GM23338 (cell line): ENCODE data around the gene TULP4. TPM values are rescaled to one million over a fixed set of nuclear protein-coding genes. Genes with fewer than 3 reads are reported as not detected.

Experiments used
- ATAC-seq: fragments of 200-7000 bp; cut with Tn5 transposase; 3 replicates; pipeline ENCODE4 v1.9.1; 2020
- DNase-seq: peaks from one replicate; pipeline ENCODE4 v3.0.0-alpha.2; 2015; ENCODE audit warnings: low spot score
- H2AFZ ChIP-seq: fragments of 200-600 bp; sonication (generic); 2 replicates; pipeline ENCODE4 v1.8.0; 2016; ENCODE audit warnings: antibody characterized with exemption, mild to moderate bottlenecking, moderate library complexity
- H3F3A ChIP-seq: fragments of 200-600 bp; sonication (generic); replicated peaks from 2 replicates; pipeline ENCODE4 v1.8.0; 2017; ENCODE audit warnings: antibody characterized with exemption, mixed run types, low read depth
- H3K27ac ChIP-seq: fragments of 200-600 bp; sonication (generic); 2 replicates; pipeline ENCODE4 v1.6.1; 2016; ENCODE audit warnings: low read depth
- H3K27me3 ChIP-seq: fragments of 200-600 bp; sonication (generic); 2 replicates; pipeline ENCODE4 v1.8.0; 2016; ENCODE audit warnings: mild to moderate bottlenecking, mixed run types, moderate library complexity; ENCODE audit not compliant: insufficient read depth
- H3K36me3 ChIP-seq: fragments of 200-600 bp; sonication (generic); 2 replicates; pipeline ENCODE4 v1.8.0; 2016; ENCODE audit warnings: mild to moderate bottlenecking; ENCODE audit not compliant: insufficient read depth
- H3K4me1 ChIP-seq: fragments of 200-600 bp; sonication (generic); 2 replicates; pipeline ENCODE4 v1.8.0; 2016; ENCODE audit warnings: mild to moderate bottlenecking, moderate library complexity; ENCODE audit not compliant: insufficient read depth
- H3K4me2 ChIP-seq: fragments of 200-600 bp; sonication (generic); 2 replicates; pipeline ENCODE4 v1.7.1; 2017; ENCODE audit warnings: mixed run types
- H3K4me3 ChIP-seq: fragments of 200-600 bp; sonication (generic); 2 replicates; pipeline ENCODE4 v1.6.1; 2016; ENCODE audit warnings: mixed run types
- H3K79me2 ChIP-seq: fragments of 200-600 bp; sonication (generic); replicated peaks from 2 replicates; pipeline ENCODE4 v1.8.0; 2017; ENCODE audit warnings: mild to moderate bottlenecking; ENCODE audit not compliant: insufficient read depth
- H3K9me2 ChIP-seq: fragments of 200-600 bp; sonication (generic); 2 replicates; pipeline ENCODE4 v1.8.0; 2017; ENCODE audit not compliant: insufficient read depth
- H4K20me1 ChIP-seq: fragments of 200-600 bp; sonication (generic); replicated peaks from 2 replicates; pipeline ENCODE4 v1.8.0; 2017; ENCODE audit warnings: mild to moderate bottlenecking; ENCODE audit not compliant: insufficient read depth
- H3K27ac Mint-ChIP-seq: 2 replicates; pipeline ENCODE4 v1.8.0; 2020; ENCODE audit warnings: inconsistent platforms, mild to moderate bottlenecking, moderate library complexity, mixed read lengths
- H3K27me3 Mint-ChIP-seq: 3 replicates; pipeline ENCODE4 v1.8.0; 2022; ENCODE audit warnings: low read depth, mild to moderate bottlenecking, moderate library complexity, mixed read lengths, inconsistent platforms; ENCODE audit not compliant: insufficient read depth, poor library complexity
- H3K36me3 Mint-ChIP-seq: 3 replicates; pipeline ENCODE4 v1.8.0; 2021; ENCODE audit warnings: low read depth, mild to moderate bottlenecking, inconsistent platforms, moderate library complexity, mixed read lengths
- H3K4me1 Mint-ChIP-seq: 3 replicates; pipeline ENCODE4 v1.8.0; 2020; ENCODE audit warnings: mild to moderate bottlenecking, inconsistent platforms, mixed read lengths
- H3K4me3 Mint-ChIP-seq: 3 replicates; pipeline ENCODE4 v1.8.0; 2021; ENCODE audit warnings: moderate library complexity, mild to moderate bottlenecking, inconsistent platforms, mixed read lengths
- H3K9me3 Mint-ChIP-seq: 3 replicates; pipeline ENCODE4 v1.8.0; 2020; ENCODE audit warnings: moderate library complexity, mild to moderate bottlenecking, inconsistent platforms, mixed read lengths
- CREB1 ChIP-seq: fragments of 250-450 bp; sonication (Bioruptor Pico); IDR thresholded peaks from 2 replicates; pipeline ENCODE4 v1.5.0; 2020; ENCODE audit warnings: low read depth, mild to moderate bottlenecking, moderate library complexity
- EZH2phosphoT487 ChIP-seq: fragments of 200-600 bp; sonication (generic); IDR thresholded peaks from one replicate; pipeline ENCODE4 v1.8.1; 2018; ENCODE audit warnings: antibody characterized with exemption; ENCODE audit not compliant: unreplicated experiment
- POLR2AphosphoS5 ChIP-seq: IDR thresholded peaks from 2 replicates; pipeline ENCODE4 v1.6.1; 2016; ENCODE audit warnings: antibody characterized with exemption, low read depth
- polyA plus RNA-seq: library from polyadenylated mRNA; unstranded; fragments of >200 nt; fragmentation: Nextera tagmentation; extraction: Ambion mirVana; gene quantifications from 2 replicates; pipeline ENCODE4 v1.2.1, GENCODE V29; 2016
- total RNA-seq: library from RNA; depleted of rRNA; stranded (reverse); fragments of >200 nt; shearing (Covaris generic); gene quantifications from 2 replicates; pipeline ENCODE4 v1.2.3, GENCODE V29; 2014
- TF ChIP-seq, protein P1 (sequence below), 2 experiments: fragments of 200-600 bp in 1 of 2; sonication (generic) in 1 of 2; conservative IDR thresholded peaks; 2 replicates each; pipeline versions ENCODE4 v1.5.1 to v1.6.1; 2016 to 2017; ENCODE audit warnings: antibody characterized with exemption in 2 of 2, low read depth in 2 of 2, mild to moderate bottlenecking in 2 of 2, moderate library complexity in 1 of 2
- TF ChIP-seq, protein P2 (sequence below): IDR thresholded peaks from one replicate; pipeline ENCODE4 v1.6.1; 2018; ENCODE audit warnings: antibody characterized with exemption; ENCODE audit not compliant: unreplicated experiment
- TF ChIP-seq, protein P3 (sequence below): fragments of 250-450 bp; sonication (Bioruptor Pico); IDR thresholded peaks from 2 replicates; pipeline ENCODE4 v1.5.0; 2020; ENCODE audit warnings: mild to moderate bottlenecking, moderate library complexity

The TULP4 gene
- total and polyA plus RNA-seq, 2 experiments from 2014 or later = 31.2 to 50.2 TPM

DNA sequence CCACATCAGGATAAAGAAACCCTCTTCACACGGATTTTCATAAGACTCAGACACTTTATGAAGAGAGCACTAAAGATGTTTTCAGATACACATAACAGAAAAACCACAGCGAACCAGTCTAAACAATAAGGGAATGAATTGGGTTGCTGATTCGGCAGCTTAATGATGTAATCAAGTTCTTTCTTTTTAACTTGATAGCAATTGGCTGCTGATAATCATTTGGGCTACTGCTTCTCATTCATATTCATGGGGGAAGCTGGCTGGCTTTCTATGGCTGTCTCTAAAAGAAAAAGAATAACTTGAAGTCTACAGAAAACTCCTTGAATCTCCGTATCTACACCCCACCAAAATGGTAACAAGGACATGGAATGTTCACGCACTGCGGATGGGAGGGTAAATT, 227.6 kb downstream of the TULP4 start:
- Mint-ChIP-seq H3K36me3 (peaks cover 2% of the 10 kb centered on the region; the same call in 1 of the 3 replicates), H3K4me1 (peaks cover 10% of the 10 kb centered on the region), H3K9me3 (no peaks in the 10 kb centered on the region; the same call in 2 of the 3 replicates), H3K27me3 (peaks cover 19% of the 10 kb centered on the region), H3K27ac (no peak overlapping the region; the same call in 1 of the 2 replicates), H3K4me3 (no peak overlapping the region)
- Histone ChIP-seq H3K9me2 (no peaks in the 10 kb centered on the region), H3K4me1 (peaks cover 14% of the 10 kb centered on the region; the same call in 1 of the 2 replicates), H3K27me3 (peaks cover 20% of the 10 kb centered on the region), H3K79me2 (peaks cover 9% of the 10 kb centered on the region; the same call in 1 of the 2 replicates), H4K20me1 (0 out of 2 replicates have a peak, but pooled peaks cover 6% of the 10 kb centered on the region), H3K36me3 (no peaks in the 10 kb centered on the region), H3K27ac (no peak overlapping the region), H3F3A (no peaks in the 10 kb centered on the region; the same call in 1 of the 2 replicates), H2AFZ (no peak overlapping the region), H3K4me2 (no peak overlapping the region), H3K4me3 (no peak overlapping the region)
- no peak for DNase-seq
- ATAC-seq = no peak
- TF ChIP-seq POLR2AphosphoS5 (no peak), EZH2phosphoT487 (no peak)
- TF ChIP-seq, protein P1, sequence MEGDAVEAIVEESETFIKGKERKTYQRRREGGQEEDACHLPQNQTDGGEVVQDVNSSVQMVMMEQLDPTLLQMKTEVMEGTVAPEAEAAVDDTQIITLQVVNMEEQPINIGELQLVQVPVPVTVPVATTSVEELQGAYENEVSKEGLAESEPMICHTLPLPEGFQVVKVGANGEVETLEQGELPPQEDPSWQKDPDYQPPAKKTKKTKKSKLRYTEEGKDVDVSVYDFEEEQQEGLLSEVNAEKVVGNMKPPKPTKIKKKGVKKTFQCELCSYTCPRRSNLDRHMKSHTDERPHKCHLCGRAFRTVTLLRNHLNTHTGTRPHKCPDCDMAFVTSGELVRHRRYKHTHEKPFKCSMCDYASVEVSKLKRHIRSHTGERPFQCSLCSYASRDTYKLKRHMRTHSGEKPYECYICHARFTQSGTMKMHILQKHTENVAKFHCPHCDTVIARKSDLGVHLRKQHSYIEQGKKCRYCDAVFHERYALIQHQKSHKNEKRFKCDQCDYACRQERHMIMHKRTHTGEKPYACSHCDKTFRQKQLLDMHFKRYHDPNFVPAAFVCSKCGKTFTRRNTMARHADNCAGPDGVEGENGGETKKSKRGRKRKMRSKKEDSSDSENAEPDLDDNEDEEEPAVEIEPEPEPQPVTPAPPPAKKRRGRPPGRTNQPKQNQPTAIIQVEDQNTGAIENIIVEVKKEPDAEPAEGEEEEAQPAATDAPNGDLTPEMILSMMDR (conservative IDR thresholded peaks at IDR 0.05; ENCODE audit: low read depth in 2 of 2) = no peak

DNA sequence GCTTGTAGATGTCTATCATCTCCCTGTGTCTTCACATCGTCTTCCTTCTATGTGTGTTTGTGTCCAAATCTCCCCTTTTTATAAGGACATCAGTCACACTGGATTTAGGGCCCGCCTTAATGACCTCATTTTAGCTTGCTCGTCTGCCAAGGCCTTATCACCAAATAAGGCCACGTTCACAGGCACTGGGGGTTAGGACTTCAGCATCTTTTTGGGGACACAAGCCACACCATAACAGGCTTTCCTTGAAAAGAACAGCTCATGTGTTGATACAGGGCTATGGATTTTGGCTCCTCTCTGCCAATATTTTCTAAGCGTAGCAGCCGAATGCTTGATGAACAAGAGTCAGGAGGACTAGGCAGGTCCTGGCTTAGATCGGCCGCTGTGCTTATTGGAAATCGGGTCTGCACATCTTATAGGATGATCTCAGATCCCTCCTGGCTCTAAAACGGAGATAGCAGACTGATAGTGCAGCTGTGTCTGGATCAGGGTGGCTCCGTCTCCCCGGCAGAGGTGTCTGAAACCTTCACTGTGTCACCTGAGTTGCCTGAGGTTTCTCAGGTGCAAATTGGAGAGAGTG, 231.4 kb downstream of the TULP4 start:
- peaks cover 13% of the 10 kb centered on the region for H3K4me1 Mint-ChIP-seq
- H3K4me3 Mint-ChIP-seq = no peak overlapping the region; the same call in 2 of the 3 replicates
- Histone ChIP-seq H3K36me3 (no peaks in the 10 kb centered on the region), H3K4me3 (no peak overlapping the region), H3F3A (peaks cover 4% of the 10 kb centered on the region; the same call in 1 of the 2 replicates), H3K4me1 (peaks cover 8% of the 10 kb centered on the region; the same call in 1 of the 2 replicates), H3K27ac (no peak overlapping the region), H3K4me2 (no peak overlapping the region), H4K20me1 (no peaks in the 10 kb centered on the region), H3K79me2 (peaks cover 3% of the 10 kb centered on the region; the same call in 1 of the 2 replicates), H3K9me2 (no peaks in the 10 kb centered on the region), H2AFZ (no peak overlapping the region), H3K27me3 (peaks cover 2% of the 10 kb centered on the region; the same call in 1 of the 2 replicates)
- ATAC-seq = no peak
- peaks cover 2% of the 10 kb centered on the region; the same call in 1 of the 3 replicates for H3K36me3 Mint-ChIP-seq
- H3K27me3 Mint-ChIP-seq = peaks cover 4% of the 10 kb centered on the region
- H3K27ac Mint-ChIP-seq = no peak overlapping the region
- H3K9me3 Mint-ChIP-seq = no peaks in the 10 kb centered on the region; the same call in 2 of the 3 replicates
- DNase-seq = no peak
- no peak for TF ChIP-seq CREB1 (CRISPR knock-in tag)
- TF ChIP-seq, protein P2, sequence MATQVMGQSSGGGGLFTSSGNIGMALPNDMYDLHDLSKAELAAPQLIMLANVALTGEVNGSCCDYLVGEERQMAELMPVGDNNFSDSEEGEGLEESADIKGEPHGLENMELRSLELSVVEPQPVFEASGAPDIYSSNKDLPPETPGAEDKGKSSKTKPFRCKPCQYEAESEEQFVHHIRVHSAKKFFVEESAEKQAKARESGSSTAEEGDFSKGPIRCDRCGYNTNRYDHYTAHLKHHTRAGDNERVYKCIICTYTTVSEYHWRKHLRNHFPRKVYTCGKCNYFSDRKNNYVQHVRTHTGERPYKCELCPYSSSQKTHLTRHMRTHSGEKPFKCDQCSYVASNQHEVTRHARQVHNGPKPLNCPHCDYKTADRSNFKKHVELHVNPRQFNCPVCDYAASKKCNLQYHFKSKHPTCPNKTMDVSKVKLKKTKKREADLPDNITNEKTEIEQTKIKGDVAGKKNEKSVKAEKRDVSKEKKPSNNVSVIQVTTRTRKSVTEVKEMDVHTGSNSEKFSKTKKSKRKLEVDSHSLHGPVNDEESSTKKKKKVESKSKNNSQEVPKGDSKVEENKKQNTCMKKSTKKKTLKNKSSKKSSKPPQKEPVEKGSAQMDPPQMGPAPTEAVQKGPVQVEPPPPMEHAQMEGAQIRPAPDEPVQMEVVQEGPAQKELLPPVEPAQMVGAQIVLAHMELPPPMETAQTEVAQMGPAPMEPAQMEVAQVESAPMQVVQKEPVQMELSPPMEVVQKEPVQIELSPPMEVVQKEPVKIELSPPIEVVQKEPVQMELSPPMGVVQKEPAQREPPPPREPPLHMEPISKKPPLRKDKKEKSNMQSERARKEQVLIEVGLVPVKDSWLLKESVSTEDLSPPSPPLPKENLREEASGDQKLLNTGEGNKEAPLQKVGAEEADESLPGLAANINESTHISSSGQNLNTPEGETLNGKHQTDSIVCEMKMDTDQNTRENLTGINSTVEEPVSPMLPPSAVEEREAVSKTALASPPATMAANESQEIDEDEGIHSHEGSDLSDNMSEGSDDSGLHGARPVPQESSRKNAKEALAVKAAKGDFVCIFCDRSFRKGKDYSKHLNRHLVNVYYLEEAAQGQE = no peak
- TF ChIP-seq, protein P3, sequence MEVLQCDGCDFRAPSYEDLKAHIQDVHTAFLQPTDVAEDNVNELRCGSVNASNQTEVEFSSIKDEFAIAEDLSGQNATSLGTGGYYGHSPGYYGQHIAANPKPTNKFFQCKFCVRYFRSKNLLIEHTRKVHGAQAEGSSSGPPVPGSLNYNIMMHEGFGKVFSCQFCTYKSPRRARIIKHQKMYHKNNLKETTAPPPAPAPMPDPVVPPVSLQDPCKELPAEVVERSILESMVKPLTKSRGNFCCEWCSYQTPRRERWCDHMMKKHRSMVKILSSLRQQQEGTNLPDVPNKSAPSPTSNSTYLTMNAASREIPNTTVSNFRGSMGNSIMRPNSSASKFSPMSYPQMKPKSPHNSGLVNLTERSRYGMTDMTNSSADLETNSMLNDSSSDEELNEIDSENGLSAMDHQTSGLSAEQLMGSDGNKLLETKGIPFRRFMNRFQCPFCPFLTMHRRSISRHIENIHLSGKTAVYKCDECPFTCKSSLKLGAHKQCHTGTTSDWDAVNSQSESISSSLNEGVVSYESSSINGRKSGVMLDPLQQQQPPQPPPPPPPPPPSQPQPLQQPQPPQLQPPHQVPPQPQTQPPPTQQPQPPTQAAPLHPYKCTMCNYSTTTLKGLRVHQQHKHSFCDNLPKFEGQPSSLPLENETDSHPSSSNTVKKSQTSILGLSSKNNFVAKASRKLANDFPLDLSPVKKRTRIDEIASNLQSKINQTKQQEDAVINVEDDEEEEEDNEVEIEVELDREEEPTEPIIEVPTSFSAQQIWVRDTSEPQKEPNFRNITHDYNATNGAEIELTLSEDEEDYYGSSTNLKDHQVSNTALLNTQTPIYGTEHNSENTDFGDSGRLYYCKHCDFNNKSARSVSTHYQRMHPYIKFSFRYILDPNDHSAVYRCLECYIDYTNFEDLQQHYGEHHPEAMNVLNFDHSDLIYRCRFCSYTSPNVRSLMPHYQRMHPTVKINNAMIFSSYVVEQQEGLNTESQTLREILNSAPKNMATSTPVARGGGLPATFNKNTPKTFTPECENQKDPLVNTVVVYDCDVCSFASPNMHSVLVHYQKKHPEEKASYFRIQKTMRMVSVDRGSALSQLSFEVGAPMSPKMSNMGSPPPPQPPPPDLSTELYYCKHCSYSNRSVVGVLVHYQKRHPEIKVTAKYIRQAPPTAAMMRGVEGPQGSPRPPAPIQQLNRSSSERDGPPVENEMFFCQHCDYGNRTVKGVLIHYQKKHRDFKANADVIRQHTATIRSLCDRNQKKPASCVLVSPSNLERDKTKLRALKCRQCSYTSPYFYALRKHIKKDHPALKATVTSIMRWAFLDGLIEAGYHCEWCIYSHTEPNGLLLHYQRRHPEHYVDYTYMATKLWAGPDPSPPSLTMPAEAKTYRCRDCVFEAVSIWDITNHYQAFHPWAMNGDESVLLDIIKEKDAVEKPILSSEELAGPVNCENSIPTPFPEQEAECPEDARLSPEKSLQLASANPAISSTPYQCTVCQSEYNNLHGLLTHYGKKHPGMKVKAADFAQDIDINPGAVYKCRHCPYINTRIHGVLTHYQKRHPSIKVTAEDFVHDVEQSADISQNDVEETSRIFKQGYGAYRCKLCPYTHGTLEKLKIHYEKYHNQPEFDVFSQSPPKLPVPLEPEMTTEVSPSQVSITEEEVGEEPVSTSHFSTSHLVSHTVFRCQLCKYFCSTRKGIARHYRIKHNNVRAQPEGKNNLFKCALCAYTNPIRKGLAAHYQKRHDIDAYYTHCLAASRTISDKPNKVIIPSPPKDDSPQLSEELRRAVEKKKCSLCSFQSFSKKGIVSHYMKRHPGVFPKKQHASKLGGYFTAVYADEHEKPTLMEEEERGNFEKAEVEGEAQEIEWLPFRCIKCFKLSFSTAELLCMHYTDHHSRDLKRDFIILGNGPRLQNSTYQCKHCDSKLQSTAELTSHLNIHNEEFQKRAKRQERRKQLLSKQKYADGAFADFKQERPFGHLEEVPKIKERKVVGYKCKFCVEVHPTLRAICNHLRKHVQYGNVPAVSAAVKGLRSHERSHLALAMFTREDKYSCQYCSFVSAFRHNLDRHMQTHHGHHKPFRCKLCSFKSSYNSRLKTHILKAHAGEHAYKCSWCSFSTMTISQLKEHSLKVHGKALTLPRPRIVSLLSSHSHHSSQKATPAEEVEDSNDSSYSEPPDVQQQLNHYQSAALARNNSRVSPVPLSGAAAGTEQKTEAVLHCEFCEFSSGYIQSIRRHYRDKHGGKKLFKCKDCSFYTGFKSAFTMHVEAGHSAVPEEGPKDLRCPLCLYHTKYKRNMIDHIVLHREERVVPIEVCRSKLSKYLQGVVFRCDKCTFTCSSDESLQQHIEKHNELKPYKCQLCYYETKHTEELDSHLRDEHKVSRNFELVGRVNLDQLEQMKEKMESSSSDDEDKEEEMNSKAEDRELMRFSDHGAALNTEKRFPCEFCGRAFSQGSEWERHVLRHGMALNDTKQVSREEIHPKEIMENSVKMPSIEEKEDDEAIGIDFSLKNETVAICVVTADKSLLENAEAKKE (CRISPR knock-in tag) = no peak
